H1 (cell line): ENCODE results near the gene SH3PXD2A. TPM values are rescaled to one million over a fixed set of nuclear protein-coding genes. Genes with fewer than 3 reads are reported as not detected.

ENCODE experiments used
- ATF2 ChIP-seq: IDR thresholded peaks from 2 replicates; pipeline ENCODE4 v1.6.1; 2012; ENCODE audit warnings: low read length, inconsistent platforms
- BRCA1 ChIP-seq: IDR thresholded peaks from 2 replicates; pipeline ENCODE4 v1.6.1; 2012; ENCODE audit warnings: low read depth, low read length, improper control_type of control experiment
- CEBPB ChIP-seq: IDR thresholded peaks from 2 replicates; pipeline ENCODE4 v1.6.1; 2012; ENCODE audit warnings: low read depth, low read length
- CHD1 ChIP-seq: IDR thresholded peaks from 2 replicates; pipeline ENCODE4 v1.6.1; 2012; ENCODE audit warnings: low read depth, low read length, improper control_type of control experiment
- CTBP2 ChIP-seq: IDR thresholded peaks from 2 replicates; pipeline ENCODE4 v1.7.0; 2011; ENCODE audit warnings: borderline replicate concordance, mild to moderate bottlenecking, moderate library complexity, mixed read lengths, low read length; ENCODE audit not compliant: insufficient read depth, insufficient read length
- CTCF ChIP-seq, 3 experiments: IDR thresholded peaks; 1 replicate in 2 of 3; 2 replicates in 1 of 3; pipeline versions ENCODE4 v1.5.1 to v1.6.1; 2011; ENCODE audit warnings: low read length in 3 of 3, mild to moderate bottlenecking in 3 of 3, inconsistent platforms in 2 of 3, low read depth in 1 of 3, moderate library complexity in 1 of 3; ENCODE audit not compliant: insufficient read depth in 1 of 3; ENCODE audit errors: control extremely low read depth in 1 of 3
- E2F6 ChIP-seq: IDR thresholded peaks from 2 replicates; pipeline ENCODE4 v1.6.1; 2012; ENCODE audit warnings: inconsistent platforms
- GABPA ChIP-seq: IDR thresholded peaks from 2 replicates; pipeline ENCODE4 v1.6.1; 2011; ENCODE audit warnings: mild to moderate bottlenecking, low read length, moderate library complexity, borderline replicate concordance; ENCODE audit not compliant: insufficient read depth
- HDAC2 ChIP-seq, 2 experiments: fragments of 300-600 bp in 1 of 2; sonication (generic) in 1 of 2; IDR thresholded peaks; 2 replicates each; pipeline ENCODE4 v1.6.1; 2011 to 2012; ENCODE audit warnings: low read depth in 2 of 2, low read length in 2 of 2, mild to moderate bottlenecking in 2 of 2, moderate library complexity in 2 of 2, borderline replicate concordance in 1 of 2, inconsistent platforms in 1 of 2
- POLR2AphosphoS5 ChIP-seq: IDR thresholded peaks from 2 replicates; pipeline ENCODE4 v1.6.1; 2011; ENCODE audit warnings: low read depth, low read length
- SIN3A ChIP-seq, 2 experiments: IDR thresholded peaks in 1 of 2; conservative IDR thresholded peaks in 1 of 2; 2 replicates each; pipeline ENCODE4 v1.6.1; 2011 to 2012; ENCODE audit warnings: low read length in 2 of 2, improper control_type of control experiment in 1 of 2, low read depth in 1 of 2, mild to moderate bottlenecking in 1 of 2
- SIX5 ChIP-seq: IDR thresholded peaks from 2 replicates; pipeline ENCODE4 v1.6.1; 2011; ENCODE audit warnings: mild to moderate bottlenecking, low read depth, low read length
- SRF ChIP-seq: IDR thresholded peaks from 2 replicates; pipeline ENCODE4 v1.6.1; 2011; ENCODE audit warnings: mild to moderate bottlenecking, low read depth, low read length, moderate library complexity
- TBP ChIP-seq: IDR thresholded peaks from 2 replicates; pipeline ENCODE4 v1.6.1; 2011; ENCODE audit warnings: low read depth, low read length, improper control_type of control experiment
- TCF12 ChIP-seq: IDR thresholded peaks from 2 replicates; pipeline ENCODE4 v1.6.1; 2011; ENCODE audit warnings: low read depth, mild to moderate bottlenecking, low read length
- TEAD4 ChIP-seq: IDR thresholded peaks from 2 replicates; pipeline ENCODE4 v1.6.1; 2012; ENCODE audit warnings: low read depth, low read length, inconsistent platforms, mixed read lengths
- USF2 ChIP-seq: IDR thresholded peaks from 2 replicates; pipeline ENCODE4 v1.6.1; 2011; ENCODE audit warnings: low read length, improper control_type of control experiment
- polyA plus RNA-seq, 7 experiments: library from polyadenylated mRNA; depleted of rRNA in 3 of 7; stranded (reverse) in 5 of 7; unstranded in 2 of 7; fragments of >200 nt in 5 of 7; fragments of 200-250 nt in 2 of 7; gene quantifications; 1 replicate in 5 of 7; 2 replicates in 1 of 7; 4 replicates in 1 of 7; pipeline versions ENCODE4 v1.2.1 to v1.2.3, GENCODE V29; 2011 to 2013; ENCODE audit warnings: missing spikeins in 2 of 7, mixed read lengths in 2 of 7
- total RNA-seq: library from RNA; stranded (reverse); fragmentation: NEBNext Ultra II Directional; extraction: Animal tissue kit (Norgen Biotek cat#: 25700); gene quantifications from 2 replicates; pipeline ENCODE4 v1.2.1, GENCODE V29; 2021

SH3PXD2A gene
- total and polyA plus RNA-seq, 2 of the 8 experiments (the other 6 are each of a cell fraction or from before 2014, with no cell fraction given): 5.4 to 16.3 TPM

GRCh38 chr10:103685880-103686669, 169.3 kb downstream of the SH3PXD2A start (continued):
- TF ChIP-seq CTCF (IDR thresholded peaks at IDR 0.05; ENCODE audit: control extremely low read depth in 1 of 3, insufficient read depth in 1 of 3, low read depth in 1 of 3, low read length in 3 of 3) (peak; percentile 96 to 98 (median 97)), USF2 (no peak), CHD1 (no peak), HDAC2 (IDR thresholded peaks at IDR 0.05; ENCODE audit: borderline replicate concordance in 1 of 2, low read depth in 2 of 2, low read length in 2 of 2) (no peak), GABPA (no peak), CEBPB (peak; percentile 80), E2F6 (no peak), TEAD4 (no peak), SIX5 (no peak), TBP (no peak), POLR2AphosphoS5 (no peak), ATF2 (no peak), SIN3A (conservative IDR thresholded peaks at IDR 0.05 in 1 of 2, IDR thresholded peaks at IDR 0.05 in 1 of 2; ENCODE audit: low read depth in 1 of 2, low read length in 2 of 2) (0 out of 4 replicates have a peak, but pooled peaks of 1 of the 2 experiments have one; percentile 42), TCF12 (no peak), CTBP2 (no peak), SRF (no peak), BRCA1 (no peak)
